ENCODE results near the gene FBLN2.

Gene FBLN2

GRCh38 chr3:13608969-13609725, 60.2 kb downstream of the FBLN2 start:
- no peak for DNase-seq

GRCh38 chr3:13610006-13610570, 61.2 kb downstream of the FBLN2 start:
- no peak for DNase-seq

DNA sequence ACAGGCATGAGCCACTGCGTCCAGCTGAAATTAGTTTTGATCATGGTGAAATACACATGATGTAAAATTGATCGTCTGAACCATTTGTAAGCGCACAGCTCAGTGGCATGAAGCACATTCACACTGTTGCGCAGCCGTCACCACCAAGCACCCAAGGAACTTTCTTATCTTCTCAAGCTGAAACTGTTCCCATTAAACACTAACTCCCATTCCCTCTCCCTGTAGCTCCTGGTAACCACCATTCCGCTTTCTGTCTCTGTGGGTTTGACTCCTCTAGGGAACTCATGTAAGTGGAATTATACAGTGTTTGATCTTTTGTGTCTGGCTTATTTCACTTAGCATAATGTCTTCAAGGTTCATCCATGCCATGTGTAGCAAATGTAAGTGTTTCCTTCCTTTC, 62.3 kb downstream of the FBLN2 start:
- DNase-seq = no peak

- DNase-seq = no peak
These were observed 63.9 kb downstream of the FBLN2 start for GRCh38 chr3:13612829-13613228.

GRCh38 chr3:13613343-13614190, 64.6 kb downstream of the FBLN2 start:
- DNase-seq = no peak

- no peak for DNase-seq
These were observed 65.7 kb downstream of the FBLN2 start for GRCh38 chr3:13614607-13615006.

DNA sequence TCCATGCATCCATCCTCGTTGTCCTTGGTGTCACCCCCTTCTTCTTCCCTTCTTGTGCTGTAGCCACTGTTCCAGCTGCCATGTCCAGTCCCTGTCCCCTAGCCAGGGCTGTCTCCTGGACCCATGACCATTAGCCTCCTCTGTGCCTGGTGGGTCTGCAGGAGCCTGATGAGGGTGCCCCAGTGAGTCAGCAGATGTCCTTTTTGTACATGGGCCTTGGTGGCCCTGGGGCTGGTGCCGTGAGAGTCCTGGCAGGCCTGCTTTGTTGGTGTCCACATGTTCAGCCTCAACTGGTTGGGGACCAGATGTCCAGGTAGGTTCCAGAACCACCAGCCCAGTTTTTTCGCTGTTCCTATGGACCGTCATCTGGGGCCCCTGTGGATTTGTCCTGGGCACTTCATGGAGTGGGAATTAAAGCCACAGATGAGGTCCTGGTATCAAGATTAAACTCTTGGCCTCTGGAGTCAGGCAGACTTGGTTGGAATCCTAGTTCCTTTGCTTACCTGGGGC, 66.1 kb downstream of the FBLN2 start:
- DNase-seq = no peak

DNA sequence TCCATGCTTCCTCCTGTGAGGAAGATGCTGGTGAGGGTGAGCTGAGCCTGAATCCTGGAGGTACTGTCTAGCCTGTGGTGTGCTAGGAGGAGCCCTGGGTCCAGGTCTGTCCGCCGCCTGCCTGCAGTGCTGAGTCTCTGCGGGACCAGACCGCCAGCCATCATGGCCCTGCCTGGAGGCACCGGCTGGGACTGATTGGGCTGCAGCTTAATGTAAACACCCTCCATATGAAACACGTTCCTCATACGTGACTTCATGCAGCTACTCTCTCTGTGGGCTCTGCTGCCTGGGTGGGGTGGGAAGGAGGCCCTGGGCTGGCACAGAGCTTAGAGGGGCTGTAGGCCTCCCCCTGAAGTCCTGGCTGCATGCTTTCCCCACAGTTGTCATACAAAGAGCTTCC, 67.4 kb downstream of the FBLN2 start:
- no peak for DNase-seq

DNA sequence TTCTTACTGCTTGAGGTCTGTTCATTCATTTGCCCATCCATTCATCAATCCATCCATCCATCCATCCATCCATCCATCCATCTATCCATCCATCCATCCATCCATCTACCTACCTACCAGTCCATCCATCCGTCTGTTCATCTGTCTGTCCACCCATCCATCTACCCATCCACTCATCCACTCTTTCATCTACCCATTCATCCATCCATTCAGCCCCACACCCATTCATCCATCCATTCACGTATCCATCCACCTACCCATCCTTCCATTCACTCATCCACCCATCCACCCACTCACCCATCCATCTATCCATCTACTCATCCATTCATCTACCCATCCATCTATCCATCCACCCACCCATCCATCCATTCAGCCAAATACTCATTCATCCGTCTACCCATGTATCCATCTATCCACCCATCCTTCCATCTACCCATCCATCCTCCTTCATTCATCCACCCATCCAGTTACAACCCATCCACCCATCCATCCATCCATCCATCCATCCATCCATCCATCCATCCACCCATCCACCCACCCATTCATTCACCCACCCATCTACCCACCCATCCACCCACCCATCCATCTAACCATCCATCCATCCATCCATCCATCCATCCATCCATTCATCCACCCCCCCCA, 68.3 kb downstream of the FBLN2 start:
- DNase-seq = no peak

GRCh38 chr3:13617981-13618380, 69.1 kb downstream of the FBLN2 start:
- no peak for DNase-seq

DNA sequence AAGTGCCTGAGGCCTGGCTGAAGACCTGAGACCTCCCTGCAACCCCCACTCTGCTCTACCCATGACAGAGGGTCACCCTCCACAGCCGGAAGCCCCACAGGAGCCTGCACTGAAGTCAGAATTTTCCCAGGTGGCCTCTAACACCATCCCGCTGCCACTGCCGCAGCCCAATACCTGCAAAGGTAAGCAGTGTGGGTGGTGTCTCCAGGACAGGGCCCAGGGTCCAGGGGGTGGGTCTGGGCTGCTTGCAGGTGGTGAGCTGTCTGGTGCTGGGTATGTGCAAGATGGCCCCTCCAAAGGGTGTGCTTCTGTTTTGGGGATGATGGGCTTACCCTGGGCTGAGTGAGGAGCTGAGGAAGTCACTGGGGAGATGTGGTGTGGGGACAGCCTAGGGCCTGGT, 69.9 kb downstream of the FBLN2 start:
- DNase-seq = no peak

DNA sequence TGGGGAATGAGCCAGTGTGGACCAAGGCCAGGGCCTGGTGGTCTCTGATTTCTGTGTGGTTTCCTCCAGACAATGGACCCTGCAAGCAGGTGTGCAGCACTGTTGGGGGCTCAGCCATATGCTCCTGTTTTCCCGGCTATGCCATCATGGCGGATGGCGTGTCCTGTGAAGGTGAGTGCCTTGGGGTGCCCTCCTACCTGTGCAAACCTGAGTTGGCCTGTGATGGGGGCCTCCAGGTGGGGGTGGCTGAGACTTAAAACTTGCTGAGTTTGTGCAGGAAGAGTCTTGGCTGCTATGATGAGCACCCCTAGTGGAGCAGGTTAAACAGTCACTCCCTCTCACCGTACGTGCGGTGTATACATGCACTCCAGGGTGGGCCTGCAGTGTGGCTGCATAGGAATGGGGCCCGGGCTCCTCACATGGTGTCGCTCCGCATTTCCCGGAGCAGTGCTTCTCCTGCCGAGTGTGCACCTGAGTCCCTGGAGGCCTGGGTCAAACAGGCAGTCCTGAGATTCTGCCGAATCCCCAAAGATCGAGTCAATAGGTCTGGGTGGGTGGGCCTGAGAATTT, 70.8 kb downstream of the FBLN2 start:
- DNase-seq = no peak

GRCh38 chr3:13620281-13620680, 71.4 kb downstream of the FBLN2 start:
- no peak for DNase-seq

DNA sequence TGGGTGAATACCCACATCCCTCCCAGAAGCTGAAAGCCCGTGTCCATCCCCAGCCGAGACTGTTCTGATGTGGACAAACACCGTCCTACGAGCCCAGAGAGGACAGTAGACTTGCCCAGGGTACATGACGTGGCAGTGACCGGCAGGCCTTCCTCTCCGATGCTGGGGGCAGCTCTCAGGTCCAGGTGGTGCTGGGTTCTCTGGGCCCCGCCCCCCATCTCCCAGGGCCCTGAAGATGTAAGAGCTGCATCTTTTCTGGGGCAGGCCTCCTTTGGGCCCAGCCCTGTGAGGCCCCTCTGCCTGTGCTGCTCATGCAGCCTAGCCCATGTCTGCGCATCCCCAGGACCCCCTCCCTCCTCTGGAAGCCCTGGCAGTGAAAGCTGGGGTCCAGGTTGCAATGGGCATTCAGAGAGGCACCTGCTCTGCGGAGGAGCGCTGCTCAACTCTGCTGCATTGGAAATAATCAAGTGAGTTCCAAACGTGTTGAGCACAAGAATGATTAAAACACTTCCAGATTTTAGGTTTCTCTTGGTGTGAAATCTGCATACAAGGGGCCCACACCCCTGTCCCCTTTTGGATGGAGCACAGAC, 71.9 kb downstream of the FBLN2 start:
- DNase-seq = no peak

DNA sequence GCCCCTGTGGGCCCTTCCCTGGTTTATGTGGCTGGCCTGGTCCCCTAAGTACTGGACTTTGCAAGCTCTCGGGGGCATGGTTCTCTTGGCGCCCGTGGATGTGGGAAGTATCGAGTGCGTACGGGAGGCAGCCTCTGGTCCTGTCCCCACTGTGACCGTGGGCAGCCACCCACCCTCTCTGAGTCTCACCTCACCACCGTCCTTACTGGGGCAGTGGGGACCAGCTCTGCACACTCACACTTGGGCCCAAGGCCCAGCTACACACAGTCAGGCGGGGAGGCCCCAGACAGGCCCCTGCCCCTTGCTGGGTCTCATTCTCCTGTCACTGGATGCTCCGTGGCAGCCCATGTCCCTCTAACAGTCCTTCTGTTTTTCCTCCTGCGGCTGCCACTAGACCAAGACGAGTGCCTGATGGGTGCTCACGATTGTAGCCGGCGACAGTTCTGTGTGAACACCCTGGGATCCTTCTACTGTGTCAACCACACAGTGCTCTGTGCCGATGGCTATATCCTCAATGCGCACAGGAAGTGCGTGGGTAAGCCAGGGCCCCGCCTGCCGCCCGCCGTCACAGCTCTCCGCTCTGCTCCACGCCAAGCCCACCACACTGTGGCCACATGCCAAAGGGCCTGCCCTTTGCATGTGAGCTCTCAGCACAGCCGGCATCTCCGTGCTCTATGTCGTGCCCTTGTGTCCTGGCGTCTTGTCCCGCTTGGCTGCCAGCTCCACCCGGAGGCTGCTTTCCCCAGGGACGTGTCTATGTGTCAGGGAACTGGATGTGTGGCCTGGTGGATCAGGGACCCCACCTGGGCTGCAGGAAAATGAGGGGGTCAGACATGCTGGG, 72.7 kb downstream of the FBLN2 start:
- DNase-seq = no peak

DNA sequence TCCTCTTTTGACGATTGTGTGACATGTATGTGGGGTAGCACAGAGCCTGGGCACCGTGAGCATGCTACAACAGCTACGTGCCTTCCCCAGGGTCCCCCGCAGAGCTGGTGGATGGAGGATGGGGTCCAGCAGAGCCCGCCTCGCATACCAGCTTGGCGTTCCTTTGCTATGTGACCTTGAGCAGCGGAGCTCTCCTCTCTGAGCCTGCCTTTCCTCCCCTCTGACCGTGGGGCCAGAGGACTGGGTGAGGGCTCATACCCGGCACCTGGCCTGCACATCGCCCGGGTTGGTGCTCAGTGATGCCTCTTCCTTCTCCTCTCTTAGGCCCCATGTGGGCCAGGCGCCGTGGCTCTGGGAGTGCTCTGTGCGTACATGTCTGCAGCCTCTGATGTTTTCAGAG, 73.4 kb downstream of the FBLN2 start:
- no peak for DNase-seq

DNA sequence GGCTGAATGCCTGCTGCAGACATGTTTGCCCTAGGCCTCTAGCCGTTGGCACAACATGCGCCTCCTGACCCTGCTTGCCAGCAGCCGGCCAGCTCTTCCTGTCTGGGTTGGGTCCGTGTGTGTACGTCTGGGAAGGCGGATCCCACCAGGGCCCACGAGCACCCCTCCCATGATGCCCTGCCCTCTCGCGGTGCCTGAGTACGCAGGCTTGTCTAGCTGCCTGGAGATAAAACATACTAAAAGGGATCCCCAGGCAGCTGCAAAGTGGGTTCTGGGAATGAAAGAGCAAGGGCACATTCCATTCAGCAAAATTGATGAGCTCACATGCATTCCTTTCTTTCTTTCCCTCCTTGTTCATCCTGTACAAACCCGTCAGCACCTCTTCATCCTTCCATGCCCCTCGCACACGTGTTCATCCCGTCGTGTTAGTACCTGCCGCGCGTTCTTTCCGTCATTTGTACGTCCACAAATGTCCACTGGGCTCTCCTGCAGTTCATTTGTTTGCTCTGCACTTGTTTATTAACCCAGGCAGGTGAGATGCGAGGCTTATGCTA, 74.3 kb downstream of the FBLN2 start:
- DNase-seq = no peak

- DNase-seq = no peak
These were observed 75.1 kb downstream of the FBLN2 start for GRCh38 chr3:13624021-13624420.

DNA sequence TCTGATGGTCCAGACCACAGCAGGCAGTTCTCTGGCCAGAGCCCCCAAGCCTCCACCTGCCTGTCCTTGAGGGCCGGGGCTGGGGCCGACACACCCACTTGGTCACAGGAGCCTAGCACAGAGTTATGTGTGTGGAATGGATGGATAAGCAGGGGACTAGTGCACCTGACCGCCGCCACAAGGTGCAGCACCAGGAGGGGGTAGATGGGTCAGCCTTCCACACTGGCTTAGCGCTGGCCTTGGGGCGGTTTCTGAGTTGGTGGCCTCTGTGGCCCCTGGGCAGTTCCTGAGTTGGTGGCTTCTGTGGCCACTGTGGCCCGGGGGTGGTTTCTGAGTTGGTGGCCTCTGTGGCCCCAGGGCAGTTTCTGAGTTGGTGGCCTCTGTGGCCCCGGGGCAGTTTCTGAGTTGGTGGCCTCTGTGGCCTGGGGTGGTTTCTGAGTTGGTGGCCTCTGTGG, 75.8 kb downstream of the FBLN2 start:
- DNase-seq = no peak

GRCh38 chr3:13626396-13626795, 77.5 kb downstream of the FBLN2 start:
- DNase-seq = no peak

DNA sequence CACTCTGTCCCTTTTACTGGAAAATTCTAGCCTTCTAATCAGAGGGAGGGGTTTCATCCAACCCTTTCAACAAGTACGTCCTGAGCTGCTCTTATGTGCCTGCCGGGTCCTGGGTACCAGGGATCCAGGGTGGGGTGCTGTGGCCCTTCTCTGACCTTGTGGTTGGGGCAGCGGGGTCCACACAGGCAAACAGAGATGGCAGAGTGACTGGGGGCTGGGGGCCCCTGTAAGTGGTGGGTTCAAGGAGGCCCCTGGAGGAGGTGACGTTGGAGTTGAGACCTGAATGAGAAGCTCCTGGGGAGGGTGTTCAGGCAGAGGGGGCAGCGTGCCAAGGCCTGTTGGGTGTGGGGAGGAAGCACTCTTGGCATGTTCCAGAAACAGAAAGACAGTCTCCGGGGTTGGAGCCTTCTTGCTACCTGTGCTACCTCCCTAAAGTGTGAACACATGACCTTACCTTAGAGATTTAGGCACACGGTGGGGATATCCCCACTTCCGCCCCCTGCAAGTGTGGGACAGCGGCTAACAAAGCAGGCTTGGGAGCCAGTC, 78.1 kb downstream of the FBLN2 start:
- DNase-seq = no peak

All from NCI-H1092 (cell line).